ENCODE data around the gene RAET1L.
"Not testable (repeated sequence)": the region's sequence is repeated elsewhere in the genome, so short reads cannot be mapped to it uniquely, and the experiment has no call there.

The RAET1L gene

GRCh38 chr6:149990212-149990660, 35.1 kb downstream of the RAET1L start:
- DNase-seq: no peak

- DNase-seq: no peak
Observed at GRCh38 chr6:149988550-149989346, 36.6 kb downstream of the RAET1L start.

- DNase-seq: no peak
Observed at GRCh38 chr6:149987602-149988107, 37.7 kb downstream of the RAET1L start.

GRCh38 chr6:149985481-149985937, 39.8 kb downstream of the RAET1L start:
- no peak for DNase-seq

GRCh38 chr6:149984773-149985172, 40.6 kb downstream of the RAET1L start:
- no peak for DNase-seq

GRCh38 chr6:149983145-149983544, 42.2 kb downstream of the RAET1L start:
- DNase-seq: no peak

GRCh38 chr6:149979293-149979692, 46.0 kb downstream of the RAET1L start:
- DNase-seq: no peak

- no peak for DNase-seq
Observed at GRCh38 chr6:149978610-149979009, 46.7 kb downstream of the RAET1L start.

- no peak for DNase-seq
Observed at GRCh38 chr6:149977221-149977620, 48.1 kb downstream of the RAET1L start.

GRCh38 chr6:149975400-149975799, 49.9 kb downstream of the RAET1L start:
- DNase-seq: no peak

- DNase-seq: no peak
Observed at GRCh38 chr6:149974825-149975224, 50.5 kb downstream of the RAET1L start.

GRCh38 chr6:149974394-149974793, 50.9 kb downstream of the RAET1L start:
- not testable (repeated sequence) for DNase-seq

GRCh38 chr6:149969635-149970034, 55.7 kb downstream of the RAET1L start:
- DNase-seq: no peak

- not testable (repeated sequence) for DNase-seq
Observed at GRCh38 chr6:149968909-149969308, 56.4 kb downstream of the RAET1L start.

Measured in NK-92 treated with Interleukin-12 subunit alpha and Interleukin-12 subunit beta, amount 100 ng/mL, for 24 hours (cell line).